Type B pancreatic cell (in vitro differentiated cells): ENCODE measurements around the gene TUBB4B. TPM values are rescaled to one million over a fixed set of nuclear protein-coding genes. Genes with fewer than 3 reads are reported as not detected.

Source experiments
- DNase-seq: peaks from one replicate; pipeline ENCODE4 v3.0.0; 2021; ENCODE audit warnings: mixed read lengths; ENCODE audit not compliant: unreplicated experiment; ENCODE audit errors: extremely low spot score
- H3K27ac Mint-ChIP-seq: 2 replicates; pipeline ENCODE4 v1.8.0; 2021; ENCODE audit warnings: mild to moderate bottlenecking, mixed read lengths
- H3K27me3 Mint-ChIP-seq: 2 replicates; pipeline ENCODE4 v1.8.0; 2021; ENCODE audit warnings: mixed read lengths
- H3K36me3 Mint-ChIP-seq: 2 replicates; pipeline ENCODE4 v1.8.0; 2021; ENCODE audit warnings: mixed read lengths
- H3K4me1 Mint-ChIP-seq: one replicate; pipeline ENCODE4 v1.8.0; 2021; ENCODE audit warnings: mixed read lengths; ENCODE audit not compliant: unreplicated experiment
- H3K4me3 Mint-ChIP-seq: 2 replicates; pipeline ENCODE4 v1.8.0; 2021; ENCODE audit warnings: mild to moderate bottlenecking, mixed read lengths
- H3K9me3 Mint-ChIP-seq: 2 replicates; pipeline ENCODE4 v1.8.0; 2021; ENCODE audit warnings: mixed read lengths
- CTCF ChIP-seq: fragments of 200-600 bp; sonication (generic); conservative IDR thresholded peaks from 2 replicates; pipeline ENCODE4 v1.5.0; 2021; ENCODE audit warnings: antibody characterized with exemption, mild to moderate bottlenecking
- total RNA-seq: library from RNA; stranded (reverse); gene quantifications from 2 replicates; pipeline ENCODE4 v1.2.1, GENCODE V29; 2021; ENCODE audit warnings: low replicate concordance

TUBB4B gene
- total RNA-seq, 1 donor from 2014 or later: 326 TPM

- Mint-ChIP-seq H3K27ac (no peak overlapping the region), H3K9me3 (no peaks in the 10 kb centered on the region), H3K4me1 (no peaks in the 10 kb centered on the region), H3K36me3 (no peaks in the 10 kb centered on the region), H3K4me3 (no peak overlapping the region), H3K27me3 (no peaks in the 10 kb centered on the region)
- TF ChIP-seq CTCF: no peak
- no peak for DNase-seq
Observed at GRCh38 chr9:137263506-137263905, 22.4 kb downstream of the TUBB4B start.

GRCh38 chr9:137264067-137264466 lies 23.0 kb downstream of the TUBB4B start:
- Mint-ChIP-seq H3K36me3 (no peaks in the 10 kb centered on the region), H3K27ac (no peak overlapping the region), H3K4me3 (no peak overlapping the region), H3K9me3 (no peaks in the 10 kb centered on the region), H3K4me1 (no peaks in the 10 kb centered on the region), H3K27me3 (no peaks in the 10 kb centered on the region)
- no peak for TF ChIP-seq CTCF
- no peak for DNase-seq

GRCh38 chr9:137265496-137266161 lies 24.5 kb downstream of the TUBB4B start:
- no peaks in the 10 kb centered on the region for H3K27me3 Mint-ChIP-seq
- DNase-seq: no peak

GRCh38 chr9:137266162-137266527 lies 25.1 kb downstream of the TUBB4B start:
- H3K4me1 Mint-ChIP-seq: no peaks in the 10 kb centered on the region
- TF ChIP-seq CTCF: no peak
- H3K4me3 Mint-ChIP-seq: no peak overlapping the region
- H3K9me3 Mint-ChIP-seq: no peaks in the 10 kb centered on the region
- no peaks in the 10 kb centered on the region for H3K36me3 Mint-ChIP-seq
- DNase-seq: no peak
- no peaks in the 10 kb centered on the region for H3K27me3 Mint-ChIP-seq
- H3K27ac Mint-ChIP-seq: no peak overlapping the region

More at GRCh38 chr9:137265496-137266161, 24.5 kb downstream of the TUBB4B start:
- H3K27ac Mint-ChIP-seq: no peak overlapping the region
- no peaks in the 10 kb centered on the region for H3K4me1 Mint-ChIP-seq
- H3K36me3 Mint-ChIP-seq: no peaks in the 10 kb centered on the region
- no peak for TF ChIP-seq CTCF
- no peaks in the 10 kb centered on the region for H3K9me3 Mint-ChIP-seq
- no peak overlapping the region for H3K4me3 Mint-ChIP-seq

- Mint-ChIP-seq H3K27ac (no peak overlapping the region), H3K36me3 (no peaks in the 10 kb centered on the region), H3K9me3 (no peaks in the 10 kb centered on the region), H3K4me1 (no peaks in the 10 kb centered on the region), H3K4me3 (no peak overlapping the region), H3K27me3 (no peaks in the 10 kb centered on the region)
- DNase-seq: no peak
- TF ChIP-seq CTCF: no peak
Observed at GRCh38 chr9:137266585-137267453, 25.7 kb downstream of the TUBB4B start.
